GM18499 (cell line): Measurements from ENCODE around the gene MOB3B.
A peak's percentile ranks its signal among the peaks of the same experiment; 100 is the strongest.

Experiments
- ATAC-seq: cut with Tn5 transposase; IDR thresholded peaks from one replicate; pipeline ENCODE4 v1.9.1; 2021; ENCODE audit warnings: moderate number of reproducible peaks; ENCODE audit not compliant: insufficient read depth, unreplicated experiment

Gene MOB3B

DNA sequence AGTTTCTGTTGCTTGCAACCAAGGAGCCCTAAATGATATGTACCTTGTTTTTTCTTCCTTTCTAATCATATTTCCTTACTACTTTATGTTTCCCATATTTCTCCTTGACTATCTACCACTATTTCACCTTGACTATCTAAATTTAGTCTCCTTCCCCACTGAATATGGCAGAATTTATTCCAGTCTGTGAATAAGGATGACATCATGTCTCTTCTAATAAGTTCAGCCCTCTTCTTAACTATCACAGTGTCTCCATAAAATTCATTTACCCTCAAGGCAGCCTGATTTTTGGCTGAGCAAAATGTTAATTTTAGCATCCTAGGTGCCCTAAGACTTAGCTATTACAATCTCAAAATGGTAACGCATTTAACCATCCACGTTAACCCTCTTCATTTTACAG is 133.1 kb downstream of the MOB3B start:
- no peak for ATAC-seq

DNA sequence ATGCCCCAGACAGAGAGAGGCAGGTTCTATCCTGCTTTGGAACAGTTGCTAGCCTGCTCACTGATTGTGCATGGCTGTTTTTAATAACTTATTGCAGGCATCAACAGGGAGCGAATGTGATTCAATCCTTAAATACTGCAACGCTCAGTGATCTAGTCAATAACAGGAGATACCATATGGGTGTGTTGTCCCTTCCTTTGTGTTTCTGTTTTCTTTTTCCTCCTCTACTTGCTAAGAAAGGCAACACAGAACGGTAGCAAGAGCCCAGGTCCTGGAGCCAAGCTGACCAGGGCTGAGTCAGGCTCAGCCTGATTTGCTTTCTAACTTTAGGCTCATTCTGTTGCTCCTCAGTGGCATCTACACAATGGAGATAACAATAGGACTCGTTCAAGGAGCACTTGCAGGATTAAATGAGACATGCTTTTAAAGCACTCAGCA is 134.1 kb downstream of the MOB3B start:
- ATAC-seq: no peak

GRCh38 chr9:27394826-27395201 is 134.8 kb downstream of the MOB3B start:
- no peak for ATAC-seq

- no peak for ATAC-seq
Measured at GRCh38 chr9:27394154-27394825, 135.3 kb downstream of the MOB3B start.

DNA sequence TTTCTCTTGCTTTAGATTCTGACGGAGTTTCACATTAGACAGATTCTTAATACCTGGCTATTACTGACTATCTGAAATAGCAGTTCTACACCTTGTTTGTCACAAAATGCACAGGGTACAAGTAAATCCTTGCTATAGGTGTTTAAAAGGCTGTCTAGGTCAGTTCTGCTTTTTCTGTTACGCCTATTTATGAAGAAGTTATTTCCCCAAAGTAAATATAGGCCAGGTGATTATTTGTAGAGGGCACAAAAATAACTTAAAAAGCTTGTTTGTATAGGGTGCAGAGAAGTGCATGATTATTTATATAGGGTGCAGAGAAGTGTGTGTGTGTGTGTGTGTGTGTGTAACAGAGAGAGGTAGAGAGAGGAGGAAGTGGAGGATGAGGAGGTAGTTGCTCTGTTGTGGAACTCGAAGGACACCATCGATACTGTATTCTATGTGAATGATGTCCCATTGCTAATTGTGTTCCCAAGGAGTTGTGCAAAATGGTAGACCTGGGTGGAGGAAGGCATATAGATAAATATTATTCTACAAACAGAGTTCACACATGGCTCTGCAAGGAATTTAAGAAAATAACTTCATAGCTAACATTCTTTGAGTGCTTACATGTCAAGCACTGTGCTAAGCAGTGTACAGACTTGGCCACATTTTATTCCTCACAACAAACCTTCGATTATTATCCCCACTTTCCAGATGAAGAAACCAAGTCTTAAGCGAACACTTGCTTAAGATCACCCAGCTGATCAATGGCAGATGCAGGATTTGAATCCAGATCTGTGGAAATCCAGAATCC is 136.4 kb downstream of the MOB3B start:
- ATAC-seq: no peak

DNA sequence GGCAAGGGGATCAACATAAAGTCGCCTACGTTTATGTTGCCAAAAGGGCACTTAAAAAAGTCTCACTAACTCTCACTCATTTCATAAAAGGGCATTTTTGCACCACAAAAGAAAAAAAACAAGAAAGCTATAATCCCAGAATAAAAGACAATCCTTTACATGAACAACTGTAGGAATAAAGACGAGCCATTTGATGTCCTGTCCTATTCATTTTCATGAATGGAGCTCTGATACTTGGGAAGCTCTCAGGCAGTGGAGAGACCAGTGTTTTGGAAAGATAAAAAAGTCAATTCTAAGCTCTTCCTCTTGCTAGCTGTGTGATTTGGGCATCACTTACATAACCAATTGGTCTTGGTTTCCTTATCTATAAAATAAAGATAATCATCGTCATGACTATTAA is 137.2 kb downstream of the MOB3B start:
- no peak for ATAC-seq

GRCh38 chr9:27391040-27391895 is 138.3 kb downstream of the MOB3B start:
- no peak for ATAC-seq

DNA sequence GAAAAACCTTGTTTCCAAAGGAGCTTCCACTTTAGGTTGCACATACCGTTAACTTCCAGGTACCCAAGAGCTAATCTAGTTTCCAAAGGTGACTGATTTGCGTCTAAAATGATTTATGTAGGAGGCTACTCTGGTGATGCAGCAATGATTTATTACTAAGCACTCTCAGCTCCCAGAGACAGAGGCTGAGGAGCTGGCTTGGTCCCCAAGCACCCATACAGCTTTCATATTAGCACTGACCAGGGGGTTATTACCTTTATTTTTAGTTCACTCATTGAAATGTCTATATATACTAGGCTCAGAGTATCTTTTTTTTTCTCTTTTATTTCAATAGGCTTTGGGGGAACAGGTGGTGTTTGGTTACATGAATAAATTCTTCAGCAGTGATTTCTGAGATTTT is 141.5 kb downstream of the MOB3B start:
- ATAC-seq: no peak

- ATAC-seq: no peak
Measured at GRCh38 chr9:27387722-27388121, 141.9 kb downstream of the MOB3B start.

GRCh38 chr9:27386571-27387091 is 143.0 kb downstream of the MOB3B start:
- ATAC-seq: no peak

DNA sequence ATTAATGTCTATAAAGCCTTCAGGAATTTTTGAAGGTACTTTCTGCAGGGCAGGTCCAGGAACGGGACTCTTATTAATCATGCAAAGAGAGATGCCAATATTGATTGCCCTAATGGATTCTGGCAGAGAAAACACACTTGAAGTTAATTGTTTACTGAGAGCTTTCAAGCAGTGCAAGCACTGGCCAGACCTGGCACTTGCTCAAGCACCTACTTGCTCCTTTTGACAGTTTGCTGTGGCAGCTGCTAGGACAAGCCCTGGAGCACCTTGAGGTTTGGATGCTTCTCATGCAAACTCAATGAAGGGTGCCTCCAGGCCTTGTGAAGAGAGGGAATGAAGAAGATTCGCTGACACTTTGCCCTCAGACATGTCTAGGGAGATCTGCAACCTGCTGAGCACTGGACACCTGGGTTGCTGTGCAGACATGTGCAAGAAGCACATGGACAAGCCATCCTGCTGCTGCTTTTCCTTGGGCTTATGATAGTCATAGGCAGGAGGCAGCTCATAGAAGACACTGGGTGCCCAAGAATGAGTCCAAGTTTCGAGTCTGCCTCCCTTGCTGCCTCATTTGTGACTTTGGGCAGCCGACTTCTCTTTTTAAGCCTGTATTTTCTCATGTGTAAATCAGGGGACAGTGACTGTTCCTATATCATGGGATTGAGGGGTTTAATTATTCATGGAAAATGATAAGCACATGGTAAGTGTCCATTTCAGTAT is 143.8 kb downstream of the MOB3B start:
- no peak for ATAC-seq

DNA sequence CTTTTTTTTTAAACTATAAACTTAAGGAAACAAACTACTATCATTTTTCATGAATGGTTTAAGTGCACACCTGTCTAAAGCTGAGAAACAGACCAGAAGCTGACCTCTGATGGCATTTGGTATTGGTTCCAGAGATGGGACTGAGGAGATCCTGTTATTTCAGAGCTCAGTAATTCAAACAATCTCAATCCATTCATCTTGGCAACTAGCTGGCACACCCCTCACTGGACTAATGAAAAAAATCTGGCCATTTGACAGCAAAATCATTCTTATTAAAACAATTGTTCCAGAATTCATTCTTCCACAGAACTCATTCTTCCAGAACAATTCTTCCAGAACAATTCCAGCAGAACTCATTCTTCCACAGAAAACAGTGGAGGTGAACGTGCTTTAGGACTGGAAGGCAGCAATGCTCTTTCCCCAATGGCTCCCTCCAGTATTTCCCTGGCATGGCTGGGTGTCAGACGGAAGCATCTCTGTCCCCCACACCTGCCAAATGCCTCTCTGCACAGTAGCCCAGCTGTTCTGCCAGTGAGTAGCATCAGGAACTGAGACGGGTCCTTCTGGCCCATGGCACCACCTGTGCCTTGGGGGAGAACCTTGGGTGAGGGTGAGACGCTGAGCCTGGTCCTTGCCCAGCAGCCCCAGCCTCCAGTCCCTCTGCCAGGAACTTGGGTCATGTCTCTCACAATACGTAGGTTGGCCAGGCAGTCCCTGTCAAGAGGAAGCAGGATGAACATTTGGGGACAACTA is 145.2 kb downstream of the MOB3B start:
- no peak for ATAC-seq

DNA sequence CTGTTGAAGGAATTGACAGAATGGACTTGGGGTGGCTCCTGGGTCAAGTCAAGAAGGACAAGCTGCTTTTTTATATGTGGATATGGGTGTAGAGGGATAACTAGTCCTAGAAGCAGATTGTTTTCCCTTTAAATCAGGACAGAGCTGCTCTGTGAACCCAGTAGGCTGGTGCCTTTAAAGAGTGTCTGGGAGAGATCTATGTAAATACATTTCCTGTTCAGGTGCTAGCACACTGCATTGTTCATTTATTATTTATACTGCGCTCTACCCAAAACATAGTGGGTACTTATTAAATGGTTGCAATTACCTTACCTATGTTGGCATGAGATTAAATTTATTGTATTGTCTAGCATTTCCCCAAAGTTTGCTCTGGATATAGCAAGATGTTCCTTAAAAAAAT is 146.1 kb downstream of the MOB3B start:
- no peak for ATAC-seq

- ATAC-seq: no peak
Measured at GRCh38 chr9:27382975-27383374, 146.6 kb downstream of the MOB3B start.

GRCh38 chr9:27382308-27382707 is 147.3 kb downstream of the MOB3B start:
- ATAC-seq: no peak

GRCh38 chr9:27379311-27380251 is 150.0 kb downstream of the MOB3B start:
- ATAC-seq: no peak

- peak; percentile 92 for ATAC-seq
Measured at GRCh38 chr9:27377811-27378456, 151.7 kb downstream of the MOB3B start.
